HFFc6 (cell line): Measurements from ENCODE around the gene ANXA4. TPM values are rescaled to one million over a fixed set of nuclear protein-coding genes. Genes with fewer than 3 reads are reported as not detected.

Experiments
- DNase-seq: peaks from one replicate; pipeline ENCODE4 v3.0.0-alpha.2; 2018
- H3K27ac Mint-ChIP-seq: 2 replicates; pipeline ENCODE4 v1.8.0; 2020; ENCODE audit warnings: mild to moderate bottlenecking, mixed read lengths
- H3K27me3 Mint-ChIP-seq: 2 replicates; pipeline ENCODE4 v1.8.0; 2021; ENCODE audit warnings: mild to moderate bottlenecking, moderate library complexity, mixed read lengths; ENCODE audit not compliant: insufficient read depth
- H3K36me3 Mint-ChIP-seq: 2 replicates; pipeline ENCODE4 v1.8.0; 2021; ENCODE audit warnings: low read depth, mixed read lengths
- H3K4me1 Mint-ChIP-seq: 2 replicates; pipeline ENCODE4 v1.8.0; 2020; ENCODE audit warnings: low read depth, mixed read lengths
- H3K4me3 Mint-ChIP-seq: 2 replicates; pipeline ENCODE4 v1.8.0; 2020; ENCODE audit warnings: mild to moderate bottlenecking, moderate library complexity, mixed read lengths
- H3K9me3 Mint-ChIP-seq: 2 replicates; pipeline ENCODE4 v1.8.0; 2020; ENCODE audit warnings: mild to moderate bottlenecking, mixed read lengths
- CTCF ChIP-seq: fragments of 200-600 bp; sonication (generic); IDR thresholded peaks from 2 replicates; pipeline ENCODE4 v1.5.0; 2021; ENCODE audit warnings: antibody characterized with exemption, mild to moderate bottlenecking
- total RNA-seq, 6 experiments: library from RNA; stranded (reverse); fragmentation: NEBNext Ultra II Directional; extraction: Animal tissue kit (Norgen Biotek cat#: 25700); gene quantifications; 2 replicates in 1 of 6; 3 replicates in 5 of 6; pipeline ENCODE4 v1.2.3, GENCODE V29; 2021

ANXA4 gene
- total RNA-seq, 6 experiments from 2014 or later, result 92.8 to 112 (median 96.1) TPM

GRCh38 chr2:69811018-69811417 lies 69.1 kb downstream of the ANXA4 start:
- DNase-seq, result no peak
- Mint-ChIP-seq H3K27me3 (no peaks in the 10 kb centered on the region; the same call in 1 of the 2 replicates), H3K4me3 (no peak overlapping the region), H3K36me3 (peaks cover 11% of the 10 kb centered on the region; the same call in 1 of the 2 replicates), H3K27ac (no peak overlapping the region), H3K4me1 (no peaks in the 10 kb centered on the region), H3K9me3 (no peaks in the 10 kb centered on the region)
- no peak for TF ChIP-seq CTCF

GRCh38 chr2:69811591-69811990 lies 69.7 kb downstream of the ANXA4 start:
- peaks cover 6% of the 10 kb centered on the region; the same call in 1 of the 2 replicates for H3K36me3 Mint-ChIP-seq
- no peaks in the 10 kb centered on the region for H3K9me3 Mint-ChIP-seq
- DNase-seq, result no peak
- peaks cover 4% of the 10 kb centered on the region for H3K4me1 Mint-ChIP-seq
- no peak for TF ChIP-seq CTCF
- no peaks in the 10 kb centered on the region; the same call in 1 of the 2 replicates for H3K27me3 Mint-ChIP-seq
- no peak overlapping the region for H3K27ac Mint-ChIP-seq
- no peak overlapping the region for H3K4me3 Mint-ChIP-seq

GRCh38 chr2:69815717-69816116 lies 73.8 kb downstream of the ANXA4 start:
- H3K4me3 Mint-ChIP-seq, result no peak overlapping the region
- H3K4me1 Mint-ChIP-seq, result peaks cover 21% of the 10 kb centered on the region
- no peak for DNase-seq
- no peaks in the 10 kb centered on the region for H3K9me3 Mint-ChIP-seq
- TF ChIP-seq CTCF, result no peak
- H3K27me3 Mint-ChIP-seq, result no peaks in the 10 kb centered on the region; the same call in 1 of the 2 replicates
- H3K36me3 Mint-ChIP-seq, result peaks cover 15% of the 10 kb centered on the region; the same call in 1 of the 2 replicates
- H3K27ac Mint-ChIP-seq, result no peak overlapping the region; the same call in 1 of the 2 replicates

GRCh38 chr2:69816923-69817542 lies 75.1 kb downstream of the ANXA4 start:
- Mint-ChIP-seq H3K27me3 (no peaks in the 10 kb centered on the region; the same call in 1 of the 2 replicates), H3K4me3 (no peak overlapping the region), H3K9me3 (no peaks in the 10 kb centered on the region), H3K36me3 (peaks cover 17% of the 10 kb centered on the region; the same call in 1 of the 2 replicates), H3K4me1 (peaks cover 21% of the 10 kb centered on the region), H3K27ac (peak overlapping the region; percentile 45; the same call in 1 of the 2 replicates)
- peak; percentile 77 for DNase-seq
- TF ChIP-seq CTCF, result peak; percentile 96

GRCh38 chr2:69817729-69818501 lies 76.0 kb downstream of the ANXA4 start:
- H3K4me3 Mint-ChIP-seq, result no peak overlapping the region
- no peaks in the 10 kb centered on the region for H3K9me3 Mint-ChIP-seq
- H3K4me1 Mint-ChIP-seq, result peaks cover 21% of the 10 kb centered on the region
- H3K36me3 Mint-ChIP-seq, result peaks cover 13% of the 10 kb centered on the region; the same call in 1 of the 2 replicates
- H3K27ac Mint-ChIP-seq, result peak overlapping the region; percentile 25; the same call in 1 of the 2 replicates
- TF ChIP-seq CTCF, result no peak
- no peaks in the 10 kb centered on the region for H3K27me3 Mint-ChIP-seq
- DNase-seq, result no peak
